ENCODE results near the gene THAP7. TPM values are rescaled to one million over a fixed set of nuclear protein-coding genes. Genes with fewer than 3 reads are reported as not detected.
"Not testable (repeated sequence)": the region's sequence is repeated elsewhere in the genome, so short reads cannot be mapped to it uniquely, and the experiment has no call there.

Gene THAP7
- total RNA-seq, 2 experiments from 2014 or later, result 33.6 to 33.8 TPM

- no peak for ATAC-seq (ENCODE audit: low read depth)
- peaks cover 11% of the 10 kb centered on the region for H3K4me1 Mint-ChIP-seq
- H3K9me3 Mint-ChIP-seq, result no peaks in the 10 kb centered on the region
- peak overlapping the region; percentile 83 for H3K4me3 Mint-ChIP-seq
- peak overlapping the region; percentile 66 for H3K27ac Mint-ChIP-seq
- no peak for DNase-seq
- H3K27me3 Mint-ChIP-seq, result peaks cover 3% of the 10 kb centered on the region
- POLR2A ChIA-PET, result interaction anchor here (0.9 to 2.3 kb wide), 2 partner anchors 10 to 11 kb away, joined by 3 to 16 read pairs; partner anchors contain the start of gene THAP7
- H3K36me3 Mint-ChIP-seq, result no peaks in the 10 kb centered on the region
Observed at GRCh38 chr22:21013657-21014201, 11.8 kb upstream of the THAP7 start.

GRCh38 chr22:21012446-21013407, 10.8 kb upstream of the THAP7 start:
- peaks cover 11% of the 10 kb centered on the region for H3K4me1 Mint-ChIP-seq
- no peak for ATAC-seq (ENCODE audit: low read depth)
- peaks cover 3% of the 10 kb centered on the region for H3K27me3 Mint-ChIP-seq
- H3K4me3 Mint-ChIP-seq, result no peak overlapping the region
- DNase-seq, result no peak
- no peaks in the 10 kb centered on the region for H3K36me3 Mint-ChIP-seq
- no peak overlapping the region for H3K27ac Mint-ChIP-seq
- POLR2A ChIA-PET, result interaction anchor here (0.6 to 2.3 kb wide), 2 partner anchors 8 to 10 kb away, joined by 7 to 16 read pairs; partner anchors contain the start of gene THAP7
- H3K9me3 Mint-ChIP-seq, result no peaks in the 10 kb centered on the region

GRCh38 chr22:21010426-21011113, 8.7 kb upstream of the THAP7 start:
- POLR2A ChIA-PET, result no interaction called here
- ATAC-seq (ENCODE audit: low read depth) (no peak), DNase-seq (no peak)
- Mint-ChIP-seq H3K27ac (no peak overlapping the region), H3K9me3 (no peaks in the 10 kb centered on the region), H3K4me3 (no peak overlapping the region), H3K4me1 (peaks cover 11% of the 10 kb centered on the region), H3K27me3 (peaks cover 3% of the 10 kb centered on the region), H3K36me3 (no peaks in the 10 kb centered on the region)

- Mint-ChIP-seq H3K9me3 (no peaks in the 10 kb centered on the region), H3K36me3 (no peaks in the 10 kb centered on the region), H3K27me3 (no peaks in the 10 kb centered on the region), H3K4me1 (peaks cover 8% of the 10 kb centered on the region), H3K27ac (no peak overlapping the region), H3K4me3 (no peak overlapping the region)
- POLR2A ChIA-PET, result no interaction called here
- DNase-seq, result peak; percentile 44
- ATAC-seq (ENCODE audit: low read depth), result no peak
Observed at GRCh38 chr22:21009638-21010425, 7.9 kb upstream of the THAP7 start.

GRCh38 chr22:21009208-21009607, 7.3 kb upstream of the THAP7 start:
- H3K4me3 Mint-ChIP-seq; H3K9me3 Mint-ChIP-seq; H3K27ac Mint-ChIP-seq; H3K4me1 Mint-ChIP-seq; H3K36me3 Mint-ChIP-seq; H3K27me3 Mint-ChIP-seq; POLR2A ChIA-PET; DNase-seq; ATAC-seq (ENCODE audit: low read depth): not testable (repeated sequence)

GRCh38 chr22:21003782-21004181, 1.9 kb upstream of the THAP7 start:
- Mint-ChIP-seq H3K9me3 (no peaks in the 10 kb centered on the region), H3K4me3 (peak overlapping the region; percentile 96), H3K27ac (no peak overlapping the region), H3K36me3 (peaks cover 4% of the 10 kb centered on the region), H3K27me3 (no peaks in the 10 kb centered on the region), H3K4me1 (peaks cover 17% of the 10 kb centered on the region)
- ATAC-seq (ENCODE audit: low read depth), result no peak
- no peak for DNase-seq
- POLR2A ChIA-PET, result interaction anchor here (0.6 to 2.7 kb wide), 4 partner anchors 9 to 22 kb away, joined by 3 to 18 read pairs (median 10); partner anchors contain the start of gene LZTR1

GRCh38 chr22:21000987-21001600, 824 bp downstream of the THAP7 start:
- DNase-seq (no peak), ATAC-seq (ENCODE audit: low read depth) (no peak)
- POLR2A ChIA-PET, result interaction anchor here (1.2 to 3.4 kb wide), 3 partner anchors 11 to 19 kb away, joined by 3 to 23 read pairs (median 16); partner anchors contain the start of gene LZTR1
- Mint-ChIP-seq H3K4me3 (peak overlapping the region; percentile 96), H3K4me1 (peaks cover 18% of the 10 kb centered on the region), H3K27me3 (no peaks in the 10 kb centered on the region), H3K27ac (peak overlapping the region; percentile 99), H3K9me3 (no peaks in the 10 kb centered on the region), H3K36me3 (peaks cover 4% of the 10 kb centered on the region)

GRCh38 chr22:21000207-21000986, 1.5 kb downstream of the THAP7 start:
- no peak for ATAC-seq (ENCODE audit: low read depth)
- POLR2A ChIA-PET, result interaction anchor here (1.1 to 3.4 kb wide), 3 partner anchors 10 to 35 kb away, joined by 3 to 23 read pairs (median 4); partner anchors contain the start of gene LZTR1
- Mint-ChIP-seq H3K27ac (peak overlapping the region; percentile 99), H3K4me1 (peaks cover 18% of the 10 kb centered on the region), H3K27me3 (no peaks in the 10 kb centered on the region), H3K9me3 (no peaks in the 10 kb centered on the region), H3K4me3 (peak overlapping the region; percentile 96), H3K36me3 (peaks cover 4% of the 10 kb centered on the region)
- peak; percentile 45 for DNase-seq

- H3K27me3 Mint-ChIP-seq, result no peaks in the 10 kb centered on the region
- ATAC-seq (ENCODE audit: low read depth), result no peak
- H3K27ac Mint-ChIP-seq, result no peak overlapping the region
- H3K4me1 Mint-ChIP-seq, result peaks cover 18% of the 10 kb centered on the region
- POLR2A ChIA-PET, result interaction anchor here (1.1 to 3.4 kb wide), 3 partner anchors 10 to 35 kb away, joined by 4 to 23 read pairs (median 4); partner anchors contain the start of gene LZTR1
- peaks cover 4% of the 10 kb centered on the region for H3K36me3 Mint-ChIP-seq
- H3K9me3 Mint-ChIP-seq, result no peaks in the 10 kb centered on the region
- peak overlapping the region; percentile 96 for H3K4me3 Mint-ChIP-seq
- peak; percentile 29 for DNase-seq
Observed at GRCh38 chr22:20999350-21000206, 2.3 kb downstream of the THAP7 start.

- no peaks in the 10 kb centered on the region for H3K9me3 Mint-ChIP-seq
- DNase-seq, result no peak
- ATAC-seq (ENCODE audit: low read depth), result no peak
- H3K27ac Mint-ChIP-seq, result peak overlapping the region; percentile 23
- no peaks in the 10 kb centered on the region for H3K27me3 Mint-ChIP-seq
- POLR2A ChIA-PET, result interaction anchor here (1.1 to 3.4 kb wide), 2 partner anchors 9 to 17 kb away, joined by 4 to 23 read pairs; partner anchors contain the start of gene LZTR1
- no peak overlapping the region for H3K4me3 Mint-ChIP-seq
- peaks cover 4% of the 10 kb centered on the region for H3K36me3 Mint-ChIP-seq
- H3K4me1 Mint-ChIP-seq, result peaks cover 18% of the 10 kb centered on the region
Observed at GRCh38 chr22:20998411-20999336, 3.2 kb downstream of the THAP7 start.
